Measurements from ENCODE around the gene PALLD. TPM values are rescaled to one million over a fixed set of nuclear protein-coding genes. Genes with fewer than 3 reads are reported as not detected.
A peak's percentile ranks its signal among the peaks of the same experiment; 100 is the strongest.

PALLD gene
- total RNA-seq, 1 experiment from 2014 or later: 6.5 TPM

- in situ Hi-C loops (cut with HindIII; ENCODE audit: low pct_unique_long_range_greater_than_20kb, low sequenced_read_pairs) (no loop called here), intact Hi-C loops (cut with micrococcal nuclease; ENCODE audit: unreplicated experiment) (no loop called here)
- Histone ChIP-seq H3K27me3 (ENCODE audit: control insufficient read depth, insufficient read depth, low read length) (no peaks in the 10 kb centered on the region), H3K9me3 (ENCODE audit: control insufficient read depth, insufficient read depth, low read depth, low read length) (no peaks in the 10 kb centered on the region), H3K36me3 (ENCODE audit: control insufficient read depth, insufficient read depth, low read length) (no peaks in the 10 kb centered on the region), H3K4me1 (ENCODE audit: control insufficient read depth, insufficient read depth, low read length) (no peaks in the 10 kb centered on the region), H3K27ac (ENCODE audit: low read length) (no peak overlapping the region), H3K4me3 (ENCODE audit: low read depth in 2 of 2, low read length in 2 of 2) (no peak overlapping the region)
- no peak for DNase-seq (ENCODE audit: low read depth, low spot score)
- POLR2A ChIA-PET: no interaction called here
- CTCF ChIA-PET: no interaction called here
- TF ChIP-seq SIN3A (IDR thresholded peaks at IDR 0.05; ENCODE audit: borderline replicate concordance, insufficient read depth, low read depth, low read length): no peak
- no peak for TF ChIP-seq TCF7L2 (IDR thresholded peaks at IDR 0.05; ENCODE audit: low read depth, low read length)
- no peak for TF ChIP-seq REST (IDR thresholded peaks at IDR 0.05; ENCODE audit: insufficient read depth in 1 of 2, low read depth in 2 of 2, low read length in 1 of 2)
- no peak for TF ChIP-seq POLR2AphosphoS5 (IDR thresholded peaks at IDR 0.05; ENCODE audit: low read depth, low read length)
- no peak for TF ChIP-seq CTCF (IDR thresholded peaks at IDR 0.05)
- no TSS peak for BruUV-seq (replicated peaks)
- ATAC-seq: peak; percentile 79
Measured at GRCh38 chr4:168604496-168605373, 107.9 kb downstream of the PALLD start.

- ATAC-seq (no peak), DNase-seq (ENCODE audit: low read depth, low spot score) (no peak)
- in situ Hi-C loops (cut with HindIII; ENCODE audit: low pct_unique_long_range_greater_than_20kb, low sequenced_read_pairs) (no loop called here), intact Hi-C loops (cut with micrococcal nuclease; ENCODE audit: unreplicated experiment) (no loop called here)
- Histone ChIP-seq H3K4me3 (ENCODE audit: low read depth in 2 of 2, low read length in 2 of 2) (no peak overlapping the region), H3K4me1 (ENCODE audit: control insufficient read depth, insufficient read depth, low read length) (no peaks in the 10 kb centered on the region), H3K36me3 (ENCODE audit: control insufficient read depth, insufficient read depth, low read length) (no peaks in the 10 kb centered on the region), H3K27ac (ENCODE audit: low read length) (no peak overlapping the region), H3K27me3 (ENCODE audit: control insufficient read depth, insufficient read depth, low read length) (no peaks in the 10 kb centered on the region), H3K9me3 (ENCODE audit: control insufficient read depth, insufficient read depth, low read depth, low read length) (no peaks in the 10 kb centered on the region)
- no TSS peak for BruUV-seq (replicated peaks)
- POLR2A ChIA-PET: no interaction called here
- CTCF ChIA-PET: no interaction called here
- no peak for TF ChIP-seq TCF7L2 (IDR thresholded peaks at IDR 0.05; ENCODE audit: low read depth, low read length)
- TF ChIP-seq REST (IDR thresholded peaks at IDR 0.05; ENCODE audit: insufficient read depth in 1 of 2, low read depth in 2 of 2, low read length in 1 of 2): no peak
- no peak for TF ChIP-seq POLR2AphosphoS5 (IDR thresholded peaks at IDR 0.05; ENCODE audit: low read depth, low read length)
- no peak for TF ChIP-seq SIN3A (IDR thresholded peaks at IDR 0.05; ENCODE audit: borderline replicate concordance, insufficient read depth, low read depth, low read length)
- TF ChIP-seq CTCF (IDR thresholded peaks at IDR 0.05): no peak
Measured at GRCh38 chr4:168605411-168605810, 108.6 kb downstream of the PALLD start.

Data from Panc1 (cell line).